ENCODE results near the gene IGF1. TPM values are rescaled to one million over a fixed set of nuclear protein-coding genes. Genes with fewer than 3 reads are reported as not detected.
A peak's percentile ranks its signal among the peaks of the same experiment; 100 is the strongest.

IGF1 gene
- total RNA-seq, 6 experiments from 2014 or later, result 18.9 to 115 (median 59.2) TPM

DNA sequence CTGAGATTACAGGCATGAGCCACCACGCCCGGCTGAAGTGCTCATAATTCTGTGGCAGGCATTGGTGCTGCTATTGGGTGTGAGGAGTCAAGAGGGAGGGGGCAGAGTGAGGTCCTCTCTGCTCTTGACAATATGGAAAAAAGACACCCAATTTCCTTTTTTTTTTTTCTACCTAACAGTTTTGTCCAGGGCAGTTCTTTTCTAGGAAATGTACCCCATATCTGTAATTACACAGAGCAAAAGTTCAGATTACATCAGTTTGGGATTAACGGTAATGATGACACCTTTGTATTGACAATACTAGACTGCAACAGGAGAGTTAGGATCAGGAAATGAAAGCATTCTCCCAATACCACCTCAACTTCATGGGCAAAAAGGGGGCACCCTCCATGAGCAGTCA is 36.3 kb downstream of the IGF1 start:
- ATAC-seq (peak in 3 of 4 donors; percentile 68 to 78 (median 77)), DNase-seq (no peak)
- intact Hi-C loops (cut with DNase I), result no loop called here
- H3K27me3 ChIP-seq, result no peaks in the 10 kb centered on the region
- 70% methylated on average over 2 of the region's 3 CpGs for WGBS (ENCODE audit: insufficient coverage, low coverage, low lambda C conversion rate, missing lambda C conversion rate)
- H3K36me3 ChIP-seq, result no peaks in the 10 kb centered on the region
- TF ChIP-seq, protein P1, sequence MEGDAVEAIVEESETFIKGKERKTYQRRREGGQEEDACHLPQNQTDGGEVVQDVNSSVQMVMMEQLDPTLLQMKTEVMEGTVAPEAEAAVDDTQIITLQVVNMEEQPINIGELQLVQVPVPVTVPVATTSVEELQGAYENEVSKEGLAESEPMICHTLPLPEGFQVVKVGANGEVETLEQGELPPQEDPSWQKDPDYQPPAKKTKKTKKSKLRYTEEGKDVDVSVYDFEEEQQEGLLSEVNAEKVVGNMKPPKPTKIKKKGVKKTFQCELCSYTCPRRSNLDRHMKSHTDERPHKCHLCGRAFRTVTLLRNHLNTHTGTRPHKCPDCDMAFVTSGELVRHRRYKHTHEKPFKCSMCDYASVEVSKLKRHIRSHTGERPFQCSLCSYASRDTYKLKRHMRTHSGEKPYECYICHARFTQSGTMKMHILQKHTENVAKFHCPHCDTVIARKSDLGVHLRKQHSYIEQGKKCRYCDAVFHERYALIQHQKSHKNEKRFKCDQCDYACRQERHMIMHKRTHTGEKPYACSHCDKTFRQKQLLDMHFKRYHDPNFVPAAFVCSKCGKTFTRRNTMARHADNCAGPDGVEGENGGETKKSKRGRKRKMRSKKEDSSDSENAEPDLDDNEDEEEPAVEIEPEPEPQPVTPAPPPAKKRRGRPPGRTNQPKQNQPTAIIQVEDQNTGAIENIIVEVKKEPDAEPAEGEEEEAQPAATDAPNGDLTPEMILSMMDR (IDR thresholded peaks at IDR 0.05), result no peak
- no peak for TF ChIP-seq POLR2A (IDR thresholded peaks at IDR 0.05)
- no peaks in the 10 kb centered on the region for H3K9me3 ChIP-seq
- H3K4me3 ChIP-seq, result no peak overlapping the region
- H3K4me1 ChIP-seq, result peaks cover 0 to 29% (median 4%) of the 10 kb centered on the region in 4 donors
- peak overlapping the region in 2 of 3 donors; percentile 49 to 79 for H3K27ac ChIP-seq

DNA sequence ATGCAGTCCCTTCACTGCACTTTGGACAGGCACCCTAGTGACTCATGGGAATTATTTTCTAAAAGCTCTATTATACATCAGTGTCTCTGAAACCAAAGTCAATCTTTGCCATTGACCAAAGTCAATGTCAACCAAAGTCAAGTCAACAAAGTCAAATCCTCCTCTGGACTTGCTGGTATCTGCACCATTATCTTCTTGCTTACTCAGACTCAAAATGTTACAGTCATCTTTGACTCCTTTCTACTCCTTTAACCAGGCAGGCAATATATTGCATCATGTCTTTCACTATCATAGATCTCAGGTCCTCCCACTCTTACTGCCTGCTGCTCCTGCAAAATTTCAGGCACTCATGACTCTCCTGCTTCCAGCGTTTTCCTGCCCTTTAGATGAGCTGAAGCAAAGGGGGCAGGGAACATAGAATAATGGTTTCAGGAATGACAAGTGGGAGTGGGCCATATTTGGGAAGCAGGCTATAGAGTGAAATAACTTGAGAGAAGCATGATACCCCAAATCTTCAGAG is 39.2 kb downstream of the IGF1 start:
- peaks cover 0 to 22% (median 4%) of the 10 kb centered on the region in 4 donors for H3K4me1 ChIP-seq
- peak overlapping the region in 1 of 3 donors; percentile 30 for H3K27ac ChIP-seq
- ATAC-seq (peak in 3 of 4 donors; percentile 33 to 57 (median 50)), DNase-seq (no peak)
- no peaks in the 10 kb centered on the region for H3K27me3 ChIP-seq
- H3K4me3 ChIP-seq, result no peak overlapping the region
- intact Hi-C loops (cut with DNase I), result no loop called here
- TF ChIP-seq, protein P1 (IDR thresholded peaks at IDR 0.05), result no peak
- no peak for TF ChIP-seq POLR2A (IDR thresholded peaks at IDR 0.05)
- 67% methylated on average over 1 of the region's 1 CpG for WGBS (ENCODE audit: insufficient coverage, low coverage, low lambda C conversion rate, missing lambda C conversion rate)
- no peaks in the 10 kb centered on the region for H3K36me3 ChIP-seq
- H3K9me3 ChIP-seq, result no peaks in the 10 kb centered on the region

DNA sequence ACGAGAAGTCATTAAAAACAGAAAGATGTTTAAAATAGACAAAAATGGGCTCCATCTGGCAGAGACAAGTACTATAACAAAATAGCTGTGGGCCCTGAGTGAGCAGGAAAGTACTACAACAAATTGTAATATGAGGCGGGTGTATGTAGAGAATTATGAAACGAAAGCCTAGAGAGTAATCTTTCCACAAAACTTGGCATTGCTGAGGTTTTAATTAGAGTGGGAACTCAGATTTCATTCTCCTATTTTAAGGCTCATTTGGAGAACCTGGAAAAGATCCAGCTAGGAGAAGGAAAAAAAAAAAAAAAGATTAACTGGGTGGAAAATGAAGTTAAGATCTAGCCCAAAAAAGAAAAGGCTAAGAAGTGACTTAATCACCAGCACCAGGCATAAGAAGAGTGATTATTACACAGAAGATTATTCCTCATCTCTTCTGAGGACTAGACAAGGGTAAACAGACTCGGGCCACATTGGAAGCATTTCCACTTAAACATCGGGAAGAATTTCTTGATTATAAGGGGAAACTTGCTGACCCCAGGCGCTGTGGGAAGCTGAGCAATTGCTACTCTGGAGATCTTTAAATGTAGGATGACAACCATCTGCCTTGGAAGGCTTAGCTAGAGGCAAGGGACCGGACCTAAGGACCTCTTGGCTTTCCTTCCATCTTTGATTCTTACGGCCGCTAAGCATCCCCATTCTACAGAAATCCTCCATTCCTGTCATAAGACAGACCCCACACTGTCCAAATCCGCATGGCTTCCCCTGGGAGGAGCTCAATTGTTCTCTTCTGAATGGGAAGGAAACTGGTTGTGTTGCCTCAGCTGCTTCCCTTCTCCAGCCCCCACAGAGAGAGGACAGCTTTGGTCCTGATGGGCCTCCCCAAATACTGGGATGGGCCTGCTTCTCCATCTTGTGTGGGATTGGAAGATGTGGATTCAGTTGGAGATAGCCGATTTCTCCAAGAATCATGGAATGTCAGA is 40.6 kb downstream of the IGF1 start:
- WGBS (ENCODE audit: insufficient coverage, low coverage, low lambda C conversion rate, missing lambda C conversion rate), result 72% methylated on average over 9 of the region's 11 CpGs
- ATAC-seq, result no peak
- no peak for TF ChIP-seq POLR2A (IDR thresholded peaks at IDR 0.05)
- TF ChIP-seq, protein P1 (IDR thresholded peaks at IDR 0.05), result no peak

DNA sequence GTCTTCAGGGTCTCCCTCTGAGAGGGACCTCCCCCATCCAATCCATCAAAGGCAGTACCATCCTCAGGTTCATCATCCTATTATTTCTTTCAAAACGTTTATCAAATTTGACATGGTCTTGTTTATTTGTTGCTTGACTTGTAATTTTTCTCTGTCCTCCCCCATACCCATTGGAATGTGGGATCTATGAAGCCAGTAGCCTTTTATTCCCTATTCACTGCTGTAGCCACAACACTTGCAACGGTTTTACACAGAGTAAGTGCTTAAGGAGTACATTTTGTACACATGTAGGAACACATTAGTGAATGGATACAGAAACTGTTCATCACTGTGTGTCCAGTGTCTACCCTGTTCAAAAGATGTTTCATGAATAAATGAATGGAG is 41.5 kb downstream of the IGF1 start:
- WGBS (ENCODE audit: insufficient coverage, low coverage, low lambda C conversion rate, missing lambda C conversion rate), result 38% methylated on average over 2 of the region's 2 CpGs
- TF ChIP-seq, protein P1 (IDR thresholded peaks at IDR 0.05), result no peak
- no peak for TF ChIP-seq POLR2A (IDR thresholded peaks at IDR 0.05)
- DNase-seq, result no peak

More for the DNA sequence above, 40.6 kb downstream of the IGF1 start:
- DNase-seq, result no peak
- H3K36me3 ChIP-seq, result no peaks in the 10 kb centered on the region
- H3K9me3 ChIP-seq, result no peaks in the 10 kb centered on the region
- intact Hi-C loops (cut with DNase I), result no loop called here
- H3K27me3 ChIP-seq, result no peaks in the 10 kb centered on the region
- no peak overlapping the region for H3K4me3 ChIP-seq
- H3K27ac ChIP-seq, result no peak overlapping the region
- peaks cover 0 to 21% (median 3%) of the 10 kb centered on the region in 4 donors for H3K4me1 ChIP-seq

More for the DNA sequence above, 41.5 kb downstream of the IGF1 start:
- no peak for ATAC-seq
- no peaks in the 10 kb centered on the region for H3K9me3 ChIP-seq
- H3K27ac ChIP-seq, result no peak overlapping the region
- H3K4me3 ChIP-seq, result no peak overlapping the region
- intact Hi-C loops (cut with DNase I), result no loop called here
- no peaks in the 10 kb centered on the region for H3K27me3 ChIP-seq
- no peaks in the 10 kb centered on the region for H3K36me3 ChIP-seq
- H3K4me1 ChIP-seq, result peaks cover 0 to 17% (median 0%) of the 10 kb centered on the region in 4 donors
